H1 (cell line): Measurements from ENCODE around the gene WDR59. TPM values are rescaled to one million over a fixed set of nuclear protein-coding genes. Genes with fewer than 3 reads are reported as not detected.

Experiments
- CTCF ChIA-PET: fragments of 300-600 bp; sonication (Branson Sonifier 250); formaldehyde crosslinking; loops from one replicate; lab custom pipeline; 2021; ENCODE audit not compliant: partially characterized antibody; lab: Charles Lee
- POLR2A ChIA-PET: fragments of 300-600 bp; sonication (Branson Sonifier 250); formaldehyde crosslinking; loops from one replicate; lab custom pipeline; 2021; ENCODE audit warnings: inconsistent platforms; ENCODE audit not compliant: partially characterized antibody; lab: Charles Lee
- DNase-seq, 2 experiments: peaks; one replicate each; pipeline versions ENCODE4 v3.0.0 to v3.0.0-alpha.2; 2010 to 2022; ENCODE audit warnings: low spot score in 2 of 2, low read depth in 1 of 2, mixed read lengths in 1 of 2
- FAIRE-seq: peaks from 2 replicates; lab custom pipeline; 2011; peaks lifted over from hg19 to GRCh38; lab: Jason Lieb, UNC
- H2AFZ ChIP-seq: 2 replicates; pipeline ENCODE4 v1.8.1; 2012; ENCODE audit warnings: low read length, inconsistent platforms
- H2AK5ac ChIP-seq: 2 replicates; pipeline ENCODE4 v1.6.1; 2013; ENCODE audit warnings: low read depth, low read length
- H2BK120ac ChIP-seq: replicated peaks from 2 replicates; pipeline ENCODE3; 2013; ENCODE audit warnings: low read depth, low read length, inconsistent platforms
- H2BK12ac ChIP-seq: 2 replicates; pipeline ENCODE4 v1.6.1; 2013; ENCODE audit warnings: low read depth, low read length
- H2BK15ac ChIP-seq: 2 replicates; pipeline ENCODE4 v1.6.1; 2013; ENCODE audit warnings: low read length
- H2BK20ac ChIP-seq: 2 replicates; pipeline ENCODE4 v1.6.1; 2013; ENCODE audit warnings: low read length
- H2BK5ac ChIP-seq: 2 replicates; pipeline ENCODE4 v1.6.1; 2013; ENCODE audit warnings: low read depth, low read length
- H3K14ac ChIP-seq: 2 replicates; pipeline ENCODE4 v1.6.1; 2013; ENCODE audit warnings: inconsistent platforms; ENCODE audit not compliant: insufficient read length
- H3K18ac ChIP-seq: 2 replicates; pipeline ENCODE4 v1.6.1; 2013; ENCODE audit warnings: low read length; ENCODE audit errors: extremely low read depth
- H3K23ac ChIP-seq: 2 replicates; pipeline ENCODE4 v1.6.1; 2013; ENCODE audit warnings: inconsistent platforms; ENCODE audit not compliant: insufficient read length
- H3K23me2 ChIP-seq: 2 replicates; pipeline ENCODE4 v1.6.1; 2013; ENCODE audit warnings: low read depth, low read length
- H3K27ac ChIP-seq: 2 replicates; pipeline ENCODE4 v1.6.1; 2011; ENCODE audit warnings: low read depth, low read length, inconsistent platforms
- H3K27me3 ChIP-seq, 4 experiments: replicated peaks in 1 of 4; 1 replicate in 1 of 4; 2 replicates in 3 of 4; pipeline versions ENCODE4 v1.6.1 to v1.8.1; 2011 to 2013; ENCODE audit warnings: low read length in 3 of 4, mild to moderate bottlenecking in 3 of 4, inconsistent platforms in 2 of 4, mixed read lengths in 2 of 4, moderate library complexity in 1 of 4; ENCODE audit not compliant: control insufficient read depth in 3 of 4, insufficient read depth in 3 of 4; ENCODE audit errors: extremely low read depth in 1 of 4
- H3K36me3 ChIP-seq, 4 experiments: 2 replicates each; pipeline versions ENCODE4 v1.6.1 to v1.8.1; 2011 to 2013; ENCODE audit warnings: mild to moderate bottlenecking in 4 of 4, low read length in 3 of 4, moderate library complexity in 2 of 4, control low read depth in 1 of 4, inconsistent platforms in 1 of 4; ENCODE audit not compliant: insufficient read depth in 4 of 4, control insufficient read depth in 2 of 4
- H3K4ac ChIP-seq: replicated peaks from 2 replicates; pipeline ENCODE3; 2013; ENCODE audit warnings: low read length, low read depth, mixed read lengths, inconsistent platforms; ENCODE audit not compliant: insufficient read length
- H3K4me1 ChIP-seq, 4 experiments: replicated peaks in 1 of 4; 1 replicate in 1 of 4; 2 replicates in 3 of 4; pipeline versions ENCODE4 v1.6.1 to v1.8.1; 2011 to 2013; ENCODE audit warnings: low read length in 3 of 4, inconsistent platforms in 2 of 4, mixed read lengths in 1 of 4; ENCODE audit not compliant: insufficient read depth in 4 of 4, control insufficient read depth in 3 of 4
- H3K4me2 ChIP-seq, 2 experiments: 2 replicates each; pipeline versions ENCODE4 v1.6.1 to v1.8.1; 2011 to 2013; ENCODE audit warnings: low read depth in 2 of 2, low read length in 2 of 2, control low read depth in 1 of 2, inconsistent platforms in 1 of 2, mild to moderate bottlenecking in 1 of 2; ENCODE audit not compliant: insufficient read depth in 1 of 2
- H3K4me3 ChIP-seq, 4 experiments: fragments of 200-600, 300-600 bp in 1 of 4; sonication (generic), shearing (Covaris generic), sonication (Bioruptor Twin) in 1 of 4; 2 replicates each; pipeline versions ENCODE4 v1.5.1 to v1.8.1; 2011 to 2016; ENCODE audit warnings: low read length in 4 of 4, low read depth in 3 of 4, control low read depth in 2 of 4, inconsistent platforms in 2 of 4, mild to moderate bottlenecking in 2 of 4, mixed read lengths in 1 of 4, moderate library complexity in 1 of 4; ENCODE audit not compliant: insufficient read depth in 2 of 4; ENCODE audit errors: extremely low read depth in 1 of 4
- H3K56ac ChIP-seq: replicated peaks from 2 replicates; pipeline ENCODE3; 2013; ENCODE audit warnings: low read depth, mild to moderate bottlenecking, mixed read lengths, low read length, inconsistent platforms; ENCODE audit not compliant: insufficient read length
- H3K79me1 ChIP-seq: 2 replicates; pipeline ENCODE4 v1.6.1; 2013; ENCODE audit warnings: low read depth, low read length, control low read depth
- H3K79me2 ChIP-seq, 2 experiments: 2 replicates each; pipeline versions ENCODE4 v1.6.1 to v1.8.1; 2012 to 2013; ENCODE audit warnings: low read length in 2 of 2, mild to moderate bottlenecking in 2 of 2, inconsistent platforms in 1 of 2; ENCODE audit not compliant: insufficient read depth in 2 of 2, control insufficient read depth in 1 of 2
- H3K9ac ChIP-seq, 4 experiments: replicated peaks in 1 of 4; 1 replicate in 1 of 4; 2 replicates in 3 of 4; pipeline versions ENCODE4 v1.6.1 to v1.8.1; 2011 to 2013; ENCODE audit warnings: low read depth in 3 of 4, low read length in 3 of 4, control low read depth in 2 of 4, mild to moderate bottlenecking in 2 of 4, moderate library complexity in 2 of 4, inconsistent platforms in 1 of 4; ENCODE audit errors: extremely low read depth in 1 of 4
- H3K9me3 ChIP-seq, 2 experiments: 2 replicates each; pipeline versions ENCODE4 v1.6.1 to v1.8.1; 2012 to 2013; ENCODE audit warnings: mild to moderate bottlenecking in 2 of 2, moderate library complexity in 2 of 2, control low read depth in 1 of 2, inconsistent platforms in 1 of 2, low read depth in 1 of 2, low read length in 1 of 2, mixed read lengths in 1 of 2; ENCODE audit not compliant: insufficient read depth in 2 of 2
- H4K20me1 ChIP-seq, 2 experiments: replicated peaks in 1 of 2; 2 replicates each; pipeline versions ENCODE3 to v1.8.1; 2011 to 2013; ENCODE audit warnings: inconsistent platforms in 2 of 2, low read length in 2 of 2, mild to moderate bottlenecking in 1 of 2; ENCODE audit not compliant: insufficient read depth in 2 of 2, control insufficient read depth in 1 of 2
- H4K5ac ChIP-seq: 2 replicates; pipeline ENCODE4 v1.6.1; 2013; ENCODE audit warnings: low read length, low read depth, mixed read lengths, inconsistent platforms; ENCODE audit not compliant: insufficient read length
- H4K8ac ChIP-seq: 2 replicates; pipeline ENCODE4 v1.8.0; 2013; ENCODE audit warnings: mild to moderate bottlenecking, moderate library complexity, low read length, inconsistent platforms; ENCODE audit not compliant: insufficient read depth; ENCODE audit errors: extremely low read depth
- H4K91ac ChIP-seq: replicated peaks from 2 replicates; pipeline ENCODE3; 2013; ENCODE audit warnings: low read length, mixed read lengths, inconsistent platforms; ENCODE audit not compliant: insufficient read length
- EGR1 ChIP-seq: IDR thresholded peaks from 2 replicates; pipeline ENCODE4 v1.6.1; 2011; ENCODE audit warnings: low read depth, low read length, borderline replicate concordance
- EZH2 ChIP-seq: fragments of 200-600 bp; sonication (generic); IDR thresholded peaks from 2 replicates; pipeline ENCODE4 v1.7.1; 2012; ENCODE audit warnings: low read depth, mild to moderate bottlenecking, moderate library complexity, low read length, inconsistent platforms; ENCODE audit not compliant: severe bottlenecking
- KDM1A ChIP-seq: fragments of 200-600, 300-600 bp; sonication (generic); IDR thresholded peaks from 2 replicates; pipeline ENCODE4 v1.7.1; 2016; ENCODE audit warnings: mild to moderate bottlenecking, low read length, borderline replicate concordance
- POLR2A ChIP-seq, 2 experiments: IDR thresholded peaks; 1 replicate in 1 of 2; 2 replicates in 1 of 2; pipeline ENCODE4 v1.6.1; 2011; ENCODE audit warnings: low read depth in 2 of 2, low read length in 2 of 2, mild to moderate bottlenecking in 2 of 2; ENCODE audit errors: control extremely low read depth in 1 of 2
- WGBS, 2 experiments: shearing (Covaris generic) in 1 of 2; methylation state at CpG; one replicate each; pipeline versions ENCODE4 v1.1.6 to v1.1.7; 2013 to 2015; ENCODE audit warnings: low lambda C conversion rate in 2 of 2, mixed read lengths in 2 of 2, inconsistent platforms in 1 of 2, low coverage in 1 of 2, missing lambda C conversion rate in 1 of 2; ENCODE audit not compliant: insufficient replicate concordance in 2 of 2, insufficient coverage in 1 of 2, insufficient read length in 1 of 2; ENCODE audit errors: extremely low coverage in 1 of 2, missing lambda C conversion rate in 1 of 2; 5-methylcytosine and 5-hydroxymethylcytosine counted together
- polyA plus RNA-seq, 7 experiments: library from polyadenylated mRNA; depleted of rRNA in 3 of 7; stranded (reverse) in 5 of 7; unstranded in 2 of 7; fragments of >200 nt in 5 of 7; fragments of 200-250 nt in 2 of 7; gene quantifications; 1 replicate in 5 of 7; 2 replicates in 1 of 7; 4 replicates in 1 of 7; pipeline versions ENCODE4 v1.2.1 to v1.2.3, GENCODE V29; 2011 to 2013; ENCODE audit warnings: missing spikeins in 2 of 7, mixed read lengths in 2 of 7
- total RNA-seq: library from RNA; stranded (reverse); fragmentation: NEBNext Ultra II Directional; extraction: Animal tissue kit (Norgen Biotek cat#: 25700); gene quantifications from 2 replicates; pipeline ENCODE4 v1.2.1, GENCODE V29; 2021

Gene WDR59
- total and polyA plus RNA-seq, 2 of the 8 experiments (the other 6 are each of a cell fraction or from before 2014, with no cell fraction given) = 84.2 to 124 TPM

DNA sequence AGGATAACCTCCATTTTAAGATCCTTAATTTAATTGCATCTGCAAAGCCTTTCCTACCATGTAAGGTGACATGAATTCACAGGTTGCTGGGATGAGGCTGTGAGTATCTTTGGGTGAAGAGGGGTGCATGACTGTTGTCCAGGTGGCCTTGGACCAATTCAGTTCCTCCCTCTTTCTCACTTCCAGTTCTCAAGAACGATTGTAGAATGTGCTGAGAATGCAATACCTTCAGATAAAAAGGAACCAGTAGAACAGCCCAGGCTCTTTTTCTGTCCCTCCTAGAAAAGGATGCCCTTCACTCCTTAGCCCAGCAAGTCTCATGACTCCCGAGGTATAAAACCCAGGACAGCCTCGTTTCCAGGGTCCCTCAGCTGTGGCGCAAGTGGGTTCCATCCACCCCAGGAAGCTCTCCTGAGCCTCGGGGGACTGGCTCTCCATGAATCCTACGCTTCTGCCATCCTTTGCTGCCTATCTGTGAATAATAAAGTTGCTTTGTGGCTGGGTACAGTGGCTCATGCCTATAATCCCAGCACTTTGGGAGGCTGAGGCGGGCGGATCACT, 148.7 kb downstream of the WDR59 start:
- Histone ChIP-seq H3K56ac (no peak overlapping the region), H2AFZ (no peak overlapping the region), H4K5ac (no peak overlapping the region), H3K9me3 (no peaks in the 10 kb centered on the region), H3K27me3 (no peaks in the 10 kb centered on the region), H3K4me1 (peaks cover 0 to 6% (median 0%) of the 10 kb centered on the region in 4 experiments; a peak in 2 of 7 replicates), H3K79me2 (no peaks in the 10 kb centered on the region), H3K23me2 (no peaks in the 10 kb centered on the region), H3K4me2 (no peak overlapping the region), H2BK15ac (0 out of 2 replicates have a peak overlapping the region, but pooled peaks have one; percentile 29), H3K18ac (no peak overlapping the region), H3K27ac (no peak overlapping the region), H2AK5ac (no peak overlapping the region), H3K4ac (no peak overlapping the region), H2BK20ac (no peak overlapping the region), H2BK120ac (peak overlapping the region; percentile 64), H2BK5ac (no peak overlapping the region), H4K8ac (no peak overlapping the region), H4K20me1 (no peaks in the 10 kb centered on the region), H2BK12ac (no peak overlapping the region), H3K14ac (no peak overlapping the region), H3K36me3 (no peaks in the 10 kb centered on the region), H4K91ac (no peak overlapping the region), H3K9ac (no peak overlapping the region), H3K23ac (no peak overlapping the region), H3K4me3 (no peak overlapping the region), H3K79me1 (no peaks in the 10 kb centered on the region)
- ChIA-PET CTCF (interaction anchor here (0.8 to 1.4 kb wide), 2 partner anchors 11 to 17 kb away, joined by 4 read pairs; no protein-coding TSS in a partner anchor), POLR2A (interaction anchor here (1.3 kb wide), 1 partner anchor 31 kb away, joined by 3 read pairs; no protein-coding TSS in a partner anchor)
- FAIRE-seq (no peak), DNase-seq (no peak)
- 91% methylated on average over 8 of the region's 8 CpGs; no CpG with 5 or more reads in 1 of the 2 experiments for WGBS, 2 experiments
- TF ChIP-seq POLR2A (IDR thresholded peaks at IDR 0.05; ENCODE audit: control extremely low read depth in 1 of 2, low read depth in 2 of 2, low read length in 2 of 2) = no peak
- TF ChIP-seq EZH2 = no peak
- TF ChIP-seq EGR1 = no peak
- no peak for TF ChIP-seq KDM1A
